Keratinocyte (primary cell): ENCODE data around the gene ABCC11. TPM values are rescaled to one million over a fixed set of nuclear protein-coding genes. Genes with fewer than 3 reads are reported as not detected.

Experiments used
- DNase-seq: peaks from one replicate; pipeline ENCODE4 v3.0.0-alpha.2; 2011; ENCODE audit warnings: low read depth, missing footprints, low spot score
- FAIRE-seq: peaks from 2 replicates; lab custom pipeline; 2011; peaks lifted over from hg19 to GRCh38; lab: Jason Lieb, UNC
- H2AFZ ChIP-seq: 2 replicates; pipeline ENCODE4 v1.6.0; 2012; ENCODE audit warnings: low read length, control low read depth, inconsistent platforms; ENCODE audit not compliant: control insufficient read depth
- H3K27ac ChIP-seq: 2 replicates; pipeline ENCODE4 v1.5.1; 2011; ENCODE audit warnings: low read length; ENCODE audit not compliant: control insufficient read depth, insufficient read depth
- H3K27me3 ChIP-seq: 3 replicates; pipeline ENCODE4 v1.6.0; 2011; ENCODE audit warnings: low read length; ENCODE audit not compliant: control insufficient read depth, insufficient read depth; ENCODE audit errors: extremely low read depth
- H3K36me3 ChIP-seq, 2 experiments: 2 replicates in 1 of 2; 3 replicates in 1 of 2; pipeline ENCODE4 v1.5.1; 2011; ENCODE audit warnings: low read length in 2 of 2, mild to moderate bottlenecking in 1 of 2; ENCODE audit not compliant: control insufficient read depth in 2 of 2, insufficient read depth in 2 of 2; ENCODE audit errors: extremely low read depth in 1 of 2
- H3K4me1 ChIP-seq: 3 replicates; pipeline ENCODE4 v1.5.1; 2011; ENCODE audit warnings: low read length; ENCODE audit not compliant: control insufficient read depth, insufficient read depth; ENCODE audit errors: extremely low read depth
- H3K4me2 ChIP-seq: 3 replicates; pipeline ENCODE4 v1.6.0; 2011; ENCODE audit warnings: low read depth, low read length; ENCODE audit not compliant: control insufficient read depth, insufficient read depth; ENCODE audit errors: extremely low read depth
- H3K4me3 ChIP-seq, 3 experiments: fragments of 200-600 bp in 1 of 3; sonication (generic) in 1 of 3; 2 replicates in 2 of 3; 3 replicates in 1 of 3; pipeline ENCODE4 v1.5.1; 2011 to 2016; ENCODE audit warnings: low read length in 3 of 3, mild to moderate bottlenecking in 3 of 3, control low read depth in 2 of 3, inconsistent platforms in 1 of 3, low read depth in 1 of 3, mixed read lengths in 1 of 3, mixed run types in 1 of 3, moderate library complexity in 1 of 3; ENCODE audit not compliant: control insufficient read depth in 2 of 3, insufficient read depth in 2 of 3; ENCODE audit errors: extremely low read depth in 1 of 3
- H3K79me2 ChIP-seq: 2 replicates; pipeline ENCODE4 v1.6.0; 2012; ENCODE audit warnings: low read length; ENCODE audit not compliant: control insufficient read depth, insufficient read depth
- H3K9ac ChIP-seq: 3 replicates; pipeline ENCODE4 v1.6.0; 2011; ENCODE audit warnings: low read length; ENCODE audit not compliant: control insufficient read depth, insufficient read depth; ENCODE audit errors: extremely low read depth
- H3K9me1 ChIP-seq: 3 replicates; pipeline ENCODE4 v1.6.0; 2011; ENCODE audit warnings: low read length; ENCODE audit not compliant: control insufficient read depth, insufficient read depth; ENCODE audit errors: extremely low read depth
- H3K9me3 ChIP-seq: 2 replicates; pipeline ENCODE4 v1.5.1; 2012; ENCODE audit warnings: low read depth, low read length; ENCODE audit not compliant: control insufficient read depth
- H4K20me1 ChIP-seq: 3 replicates; pipeline ENCODE4 v1.6.0; 2011; ENCODE audit warnings: low read length; ENCODE audit not compliant: control insufficient read depth, insufficient read depth; ENCODE audit errors: extremely low read depth
- CTCF ChIP-seq, 3 experiments: IDR thresholded peaks in 1 of 3; conservative IDR thresholded peaks in 1 of 3; optimal IDR thresholded peaks in 1 of 3; 2 replicates in 2 of 3; 3 replicates in 1 of 3; pipeline versions ENCODE3 to v1.5.1; 2011; ENCODE audit warnings: low read length in 3 of 3, mild to moderate bottlenecking in 3 of 3, moderate library complexity in 2 of 3, control low read depth in 1 of 3, inconsistent platforms in 1 of 3; ENCODE audit not compliant: insufficient read depth in 2 of 3; ENCODE audit errors: extremely low read depth in 1 of 3
- EZH2 ChIP-seq: IDR thresholded peaks from one replicate; pipeline ENCODE4 v1.6.1; 2012; ENCODE audit warnings: inconsistent platforms, mild to moderate bottlenecking, low read length, moderate library complexity
- dilution Hi-C: fragments of 300-500 bp; cut with MboI; formaldehyde crosslinking; loops from one replicate; pipeline ENCODE4 v1.7.0; 2020; ENCODE audit warnings: low sequenced_read_pairs; ENCODE audit not compliant: extremely low pct_ligation_motif_present
- polyA plus RNA-seq, 5 experiments: library from polyadenylated mRNA; depleted of rRNA in 3 of 5; stranded (reverse) in 3 of 5; stranded (forward) in 1 of 5; unstranded in 1 of 5; fragments of >200 nt; gene quantifications; 1 replicate in 1 of 5; 2 replicates in 3 of 5; 3 replicates in 1 of 5; pipeline versions ENCODE4 v1.2.1 to v1.2.3, GENCODE V29; 2011 to 2012; ENCODE audit warnings: missing spikeins in 2 of 5, low read depth in 1 of 5, low replicate concordance in 1 of 5

Gene ABCC11
- polyA plus RNA-seq, 1 donor (not counting 4 experiments of a cell fraction or from before 2014, with no cell fraction given): 0.33 TPM

DNA sequence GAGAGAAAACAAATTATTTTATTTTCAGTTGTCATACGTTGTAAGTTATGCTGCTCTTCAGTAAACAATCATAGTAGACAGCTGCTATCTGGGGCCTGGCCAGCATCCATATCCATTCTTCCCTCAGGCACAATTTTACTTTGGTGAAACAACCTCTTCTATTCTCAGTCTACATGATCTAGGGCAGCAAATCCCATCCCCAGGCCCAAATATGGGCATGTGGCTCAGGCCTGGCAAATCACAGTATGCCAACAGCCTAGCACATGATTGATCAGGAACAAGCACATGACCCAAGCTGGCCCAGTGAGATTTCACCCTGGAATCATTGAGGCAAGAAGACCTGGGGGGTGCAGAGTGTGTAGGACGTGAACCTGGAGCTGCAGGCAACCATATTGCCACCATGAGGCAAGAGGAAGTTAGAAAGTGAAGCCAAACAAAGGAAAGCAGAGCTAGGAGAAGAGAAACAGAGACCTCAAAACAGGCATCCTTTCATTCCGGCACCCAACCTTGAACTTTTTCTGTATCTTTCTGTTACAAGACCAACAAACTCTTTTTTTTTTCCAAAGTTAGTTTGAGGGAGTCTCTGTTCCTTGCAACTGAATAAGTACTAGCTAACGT lies 81.3 kb downstream of the ABCC11 start:
- Histone ChIP-seq H3K4me2 (no peak overlapping the region), H2AFZ (no peak overlapping the region), H3K27me3 (no peaks in the 10 kb centered on the region), H3K27ac (no peak overlapping the region), H4K20me1 (no peaks in the 10 kb centered on the region), H3K9me3 (no peaks in the 10 kb centered on the region), H3K9ac (no peak overlapping the region), H3K4me3 (no peak overlapping the region), H3K9me1 (no peaks in the 10 kb centered on the region), H3K36me3 (no peaks in the 10 kb centered on the region), H3K4me1 (no peaks in the 10 kb centered on the region), H3K79me2 (no peaks in the 10 kb centered on the region)
- FAIRE-seq: no peak
- dilution Hi-C loops: no loop called here
- TF ChIP-seq EZH2 (no peak), CTCF (optimal IDR thresholded peaks at IDR 0.05 in 1 of 3, IDR thresholded peaks at IDR 0.05 in 1 of 3, conservative IDR thresholded peaks at IDR 0.05 in 1 of 3; ENCODE audit: extremely low read depth in 1 of 3, insufficient read depth in 2 of 3, low read length in 3 of 3) (no peak)
- DNase-seq: no peak

DNA sequence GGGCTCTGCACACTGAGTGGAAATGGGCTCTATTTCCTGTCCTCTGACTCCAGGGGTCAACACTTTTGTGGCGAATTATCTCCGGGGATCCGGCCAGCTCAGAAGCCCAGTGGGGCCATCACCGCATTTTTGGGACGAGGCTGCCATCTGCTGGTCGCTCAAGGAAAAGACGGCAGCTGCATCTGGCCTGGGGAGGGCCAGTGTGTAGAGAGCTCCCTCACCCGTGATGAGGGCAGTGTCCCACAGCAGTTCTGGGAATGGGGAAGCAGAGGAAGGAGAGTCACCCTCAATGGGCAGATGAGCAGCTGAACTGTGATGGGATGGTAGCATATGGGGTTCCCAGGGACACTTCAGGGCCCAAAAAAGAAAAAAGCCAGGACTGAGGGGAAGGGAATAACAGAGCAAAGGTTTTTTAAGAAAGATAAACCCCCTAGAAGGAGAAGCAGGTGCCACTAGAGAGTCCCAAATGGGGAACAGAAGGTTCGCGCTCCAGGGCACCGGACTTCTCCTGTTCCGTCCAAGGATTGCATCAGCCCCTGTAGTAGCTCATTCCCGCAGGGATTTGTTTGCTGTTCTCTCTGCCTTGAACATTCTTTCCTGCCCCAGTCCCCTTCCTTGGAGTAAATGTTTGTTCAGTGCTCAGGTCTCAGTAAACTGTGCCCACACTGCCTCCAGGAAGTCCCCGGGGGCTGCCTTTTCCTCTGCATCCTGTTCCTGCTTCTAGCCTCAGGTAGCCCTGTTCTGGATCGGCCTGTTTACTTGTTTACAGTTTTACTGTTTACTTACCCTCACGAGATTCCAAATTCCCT lies 82.2 kb downstream of the ABCC11 start:
- no peaks in the 10 kb centered on the region for H3K9me1 ChIP-seq
- no peaks in the 10 kb centered on the region for H3K27me3 ChIP-seq
- FAIRE-seq: peak; percentile 88
- H3K9me3 ChIP-seq: no peaks in the 10 kb centered on the region
- H3K4me2 ChIP-seq: no peak overlapping the region
- DNase-seq: no peak
- no peaks in the 10 kb centered on the region for H3K4me1 ChIP-seq
- H3K4me3 ChIP-seq: no peak overlapping the region
- no peak overlapping the region for H3K27ac ChIP-seq
- no peaks in the 10 kb centered on the region for H4K20me1 ChIP-seq
- no peaks in the 10 kb centered on the region for H3K79me2 ChIP-seq
- H3K9ac ChIP-seq: no peak overlapping the region
- H3K36me3 ChIP-seq: no peaks in the 10 kb centered on the region
- H2AFZ ChIP-seq: no peak overlapping the region
- dilution Hi-C loops: no loop called here
- TF ChIP-seq CTCF (optimal IDR thresholded peaks at IDR 0.05 in 1 of 3, IDR thresholded peaks at IDR 0.05 in 1 of 3, conservative IDR thresholded peaks at IDR 0.05 in 1 of 3; ENCODE audit: extremely low read depth in 1 of 3, insufficient read depth in 2 of 3, low read length in 3 of 3) (peak; percentile 87 to 91 (median 88)), EZH2 (no peak)
